Measurements from ENCODE around the gene PHLDA2. TPM values are rescaled to one million over a fixed set of nuclear protein-coding genes. Genes with fewer than 3 reads are reported as not detected.

Gene PHLDA2
- total and polyA plus RNA-seq, 4 donors, result 0.60 to 49.2 (median 23.0) TPM

DNA sequence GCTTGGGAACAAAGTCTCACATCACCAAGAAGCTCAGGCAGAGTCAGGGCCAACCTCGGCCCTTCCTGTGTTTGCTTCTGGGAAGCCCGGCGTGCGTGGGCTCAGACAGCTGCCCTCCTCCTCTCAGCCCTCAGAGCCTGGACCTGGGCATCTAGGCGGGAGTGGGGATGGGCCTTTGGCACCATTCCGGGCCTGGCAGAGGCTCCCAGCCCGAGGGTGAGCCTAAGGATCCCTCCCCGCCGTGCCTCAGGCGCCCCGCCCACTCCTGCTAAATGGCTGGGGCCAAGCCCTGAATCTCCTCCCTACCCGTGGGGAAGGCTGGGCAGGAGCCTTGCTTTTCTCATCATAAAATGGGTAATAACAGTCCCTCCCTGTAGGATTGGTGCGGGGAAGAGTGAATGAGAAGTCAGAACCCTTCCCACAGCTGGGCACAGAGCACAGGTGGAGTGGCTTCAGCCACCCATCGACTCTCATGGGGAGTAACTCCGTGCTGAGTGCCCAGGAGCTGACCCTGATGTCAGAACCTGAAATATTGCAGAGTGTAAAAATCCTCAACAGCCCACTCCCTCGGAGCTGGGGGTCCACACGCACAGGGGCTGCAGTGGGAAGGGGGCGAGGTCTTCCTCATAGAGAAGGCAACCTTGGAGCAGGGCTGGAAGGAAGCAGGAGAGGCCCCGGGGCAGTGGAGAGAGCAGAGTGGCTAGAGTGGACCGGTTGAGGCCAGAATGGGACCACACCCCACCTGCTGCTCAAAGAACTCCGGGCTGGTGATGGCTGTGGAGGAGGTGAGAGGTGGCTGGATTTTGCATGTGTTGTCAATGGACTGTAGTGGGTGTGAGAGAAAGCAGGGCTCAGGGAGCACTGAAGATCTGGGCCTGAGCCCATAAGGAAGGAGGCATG is 24.8 kb downstream of the PHLDA2 start:
- no peaks in the 10 kb centered on the region for H3K36me3 ChIP-seq (ENCODE audit: control insufficient read depth in 4 of 4, insufficient read depth in 4 of 4, low read length in 4 of 4)
- no peak overlapping the region for H3K9ac ChIP-seq (ENCODE audit: insufficient read depth in 1 of 2, low read length in 2 of 2)
- H3K27me3 ChIP-seq (ENCODE audit: control insufficient read depth in 3 of 3, insufficient read depth in 3 of 3, low read length in 2 of 3), result peaks cover 2 to 5% (median 5%) of the 10 kb centered on the region in 3 donors
- no peak for DNase-seq
- no peak overlapping the region for H3K4me3 ChIP-seq
- TF ChIP-seq, protein P1, sequence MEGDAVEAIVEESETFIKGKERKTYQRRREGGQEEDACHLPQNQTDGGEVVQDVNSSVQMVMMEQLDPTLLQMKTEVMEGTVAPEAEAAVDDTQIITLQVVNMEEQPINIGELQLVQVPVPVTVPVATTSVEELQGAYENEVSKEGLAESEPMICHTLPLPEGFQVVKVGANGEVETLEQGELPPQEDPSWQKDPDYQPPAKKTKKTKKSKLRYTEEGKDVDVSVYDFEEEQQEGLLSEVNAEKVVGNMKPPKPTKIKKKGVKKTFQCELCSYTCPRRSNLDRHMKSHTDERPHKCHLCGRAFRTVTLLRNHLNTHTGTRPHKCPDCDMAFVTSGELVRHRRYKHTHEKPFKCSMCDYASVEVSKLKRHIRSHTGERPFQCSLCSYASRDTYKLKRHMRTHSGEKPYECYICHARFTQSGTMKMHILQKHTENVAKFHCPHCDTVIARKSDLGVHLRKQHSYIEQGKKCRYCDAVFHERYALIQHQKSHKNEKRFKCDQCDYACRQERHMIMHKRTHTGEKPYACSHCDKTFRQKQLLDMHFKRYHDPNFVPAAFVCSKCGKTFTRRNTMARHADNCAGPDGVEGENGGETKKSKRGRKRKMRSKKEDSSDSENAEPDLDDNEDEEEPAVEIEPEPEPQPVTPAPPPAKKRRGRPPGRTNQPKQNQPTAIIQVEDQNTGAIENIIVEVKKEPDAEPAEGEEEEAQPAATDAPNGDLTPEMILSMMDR (IDR thresholded peaks at IDR 0.05; ENCODE audit: control extremely low read depth, extremely low read depth), result no peak
- no peak for ATAC-seq (ENCODE audit: insufficient read depth, low FRiP score)
- no peak overlapping the region for H3K27ac ChIP-seq (ENCODE audit: low read depth in 1 of 2, low read length in 1 of 2)
- no peaks in the 10 kb centered on the region for H3K9me3 ChIP-seq (ENCODE audit: control insufficient read depth in 4 of 4, insufficient read depth in 3 of 4, low read length in 3 of 4)
- 74 to 83% methylated on average over 17 to 21 of the region's 21 CpGs for WGBS, 2 donors
- peaks cover 0 to 12% (median 8%) of the 10 kb centered on the region in 5 donors for H3K4me1 ChIP-seq (ENCODE audit: control insufficient read depth in 5 of 5, insufficient read depth in 5 of 5, low read length in 5 of 5)

DNA sequence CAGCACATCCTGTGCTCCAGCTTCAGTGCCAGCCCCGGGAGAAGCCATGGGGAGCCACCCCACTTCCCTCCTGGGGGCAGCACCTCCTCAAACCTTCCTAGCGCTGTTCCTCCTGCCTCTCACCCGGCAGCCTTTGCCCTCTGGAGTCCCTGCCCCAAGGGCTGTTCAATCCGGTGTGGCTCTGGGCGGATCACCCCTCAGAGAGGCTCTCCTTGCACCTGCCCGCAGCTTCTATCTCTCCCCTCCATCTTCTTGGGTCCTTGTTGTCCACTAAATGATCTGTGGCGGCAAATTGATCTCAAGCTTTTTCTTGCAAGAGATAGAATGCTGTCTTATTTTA is 25.6 kb downstream of the PHLDA2 start:
- ATAC-seq (ENCODE audit: insufficient read depth, low FRiP score) (no peak), DNase-seq (no peak)
- no peak overlapping the region for H3K4me3 ChIP-seq
- no peaks in the 10 kb centered on the region for H3K36me3 ChIP-seq (ENCODE audit: control insufficient read depth in 4 of 4, insufficient read depth in 4 of 4, low read length in 4 of 4)
- H3K27ac ChIP-seq (ENCODE audit: low read depth in 1 of 2, low read length in 1 of 2), result no peak overlapping the region
- peaks cover 2 to 5% (median 4%) of the 10 kb centered on the region in 3 donors for H3K27me3 ChIP-seq (ENCODE audit: control insufficient read depth in 3 of 3, insufficient read depth in 3 of 3, low read length in 2 of 3)
- peaks cover 0 to 17% (median 8%) of the 10 kb centered on the region in 5 donors for H3K4me1 ChIP-seq (ENCODE audit: control insufficient read depth in 5 of 5, insufficient read depth in 5 of 5, low read length in 5 of 5)
- WGBS, 2 donors, result 85 to 87% methylated on average over 7 of the region's 7 CpGs
- TF ChIP-seq, protein P1 (IDR thresholded peaks at IDR 0.05; ENCODE audit: control extremely low read depth, extremely low read depth), result no peak
- H3K9ac ChIP-seq (ENCODE audit: insufficient read depth in 1 of 2, low read length in 2 of 2), result no peak overlapping the region
- no peaks in the 10 kb centered on the region for H3K9me3 ChIP-seq (ENCODE audit: control insufficient read depth in 4 of 4, insufficient read depth in 3 of 4, low read length in 3 of 4)

DNA sequence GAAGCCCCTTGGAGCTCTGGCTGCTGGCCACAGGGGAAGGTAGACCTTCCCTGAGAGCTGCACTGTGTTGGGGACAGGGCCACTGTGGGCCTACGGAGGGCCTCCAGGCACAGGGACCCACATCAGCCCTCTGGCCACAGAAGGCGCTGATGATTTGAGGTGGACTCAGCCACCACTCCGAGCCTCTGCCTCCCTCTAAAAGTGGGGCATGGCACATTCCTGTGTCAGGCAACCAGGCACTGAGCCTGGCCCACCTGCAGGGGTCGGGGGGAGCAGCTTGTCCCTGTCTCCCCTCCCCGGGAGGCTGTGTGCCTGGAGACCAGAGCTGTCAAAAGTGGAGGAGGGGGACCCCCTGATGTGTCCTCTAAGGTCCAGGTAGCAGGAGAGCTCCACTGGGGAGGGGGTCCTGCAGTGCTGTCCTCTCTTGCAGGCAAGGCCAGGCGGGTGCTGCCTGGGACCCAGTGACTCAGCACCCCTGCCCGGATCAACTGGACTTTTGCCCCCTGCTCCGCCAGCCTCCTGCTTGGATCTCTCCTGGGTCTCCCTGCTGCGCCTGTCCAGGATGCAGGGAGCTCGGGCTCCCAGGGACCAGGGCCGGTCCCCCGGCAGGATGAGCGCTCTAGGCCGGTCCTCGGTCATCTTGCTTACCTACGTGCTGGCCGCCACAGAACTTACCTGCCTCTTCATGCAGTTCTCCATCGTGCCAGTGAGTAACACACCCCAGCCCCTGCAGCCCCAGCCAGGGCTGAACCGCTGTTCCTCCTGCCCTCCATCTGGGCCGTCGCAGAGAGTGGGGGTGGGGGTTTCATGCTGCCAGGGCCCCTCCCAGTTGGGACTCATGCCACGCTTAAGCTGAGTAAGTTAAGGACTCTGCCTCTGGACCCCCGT is 26.2 kb downstream of the PHLDA2 start:
- no peak for DNase-seq
- Histone ChIP-seq H3K36me3 (ENCODE audit: control insufficient read depth in 4 of 4, insufficient read depth in 4 of 4, low read length in 4 of 4) (no peaks in the 10 kb centered on the region), H3K27ac (ENCODE audit: low read depth in 1 of 2, low read length in 1 of 2) (no peak overlapping the region), H3K9ac (ENCODE audit: insufficient read depth in 1 of 2, low read length in 2 of 2) (no peak overlapping the region), H3K4me3 (no peak overlapping the region), H3K4me1 (ENCODE audit: control insufficient read depth in 5 of 5, insufficient read depth in 5 of 5, low read length in 5 of 5) (peaks cover 0 to 22% (median 8%) of the 10 kb centered on the region in 5 donors), H3K27me3 (ENCODE audit: control insufficient read depth in 3 of 3, insufficient read depth in 3 of 3, low read length in 2 of 3) (peaks cover 0 to 3% (median 2%) of the 10 kb centered on the region in 3 donors), H3K9me3 (ENCODE audit: control insufficient read depth in 4 of 4, insufficient read depth in 3 of 4, low read length in 3 of 4) (no peaks in the 10 kb centered on the region)
- WGBS, 2 donors, result 85% methylated on average over 22 to 23 of the region's 23 CpGs
- TF ChIP-seq, protein P1 (IDR thresholded peaks at IDR 0.05; ENCODE audit: control extremely low read depth, extremely low read depth), result no peak
- ATAC-seq (ENCODE audit: insufficient read depth, low FRiP score), result no peak

All from lung (tissue), 12 donors.